IPS DF 4.7 (cell line): ENCODE results near the gene ZNF423.

Experiments
- DNase-seq: peaks from one replicate; pipeline ENCODE4 v3.0.0-alpha.2; 2013; ENCODE audit warnings: low spot score; ENCODE audit errors: extremely low read depth

Gene ZNF423

DNA sequence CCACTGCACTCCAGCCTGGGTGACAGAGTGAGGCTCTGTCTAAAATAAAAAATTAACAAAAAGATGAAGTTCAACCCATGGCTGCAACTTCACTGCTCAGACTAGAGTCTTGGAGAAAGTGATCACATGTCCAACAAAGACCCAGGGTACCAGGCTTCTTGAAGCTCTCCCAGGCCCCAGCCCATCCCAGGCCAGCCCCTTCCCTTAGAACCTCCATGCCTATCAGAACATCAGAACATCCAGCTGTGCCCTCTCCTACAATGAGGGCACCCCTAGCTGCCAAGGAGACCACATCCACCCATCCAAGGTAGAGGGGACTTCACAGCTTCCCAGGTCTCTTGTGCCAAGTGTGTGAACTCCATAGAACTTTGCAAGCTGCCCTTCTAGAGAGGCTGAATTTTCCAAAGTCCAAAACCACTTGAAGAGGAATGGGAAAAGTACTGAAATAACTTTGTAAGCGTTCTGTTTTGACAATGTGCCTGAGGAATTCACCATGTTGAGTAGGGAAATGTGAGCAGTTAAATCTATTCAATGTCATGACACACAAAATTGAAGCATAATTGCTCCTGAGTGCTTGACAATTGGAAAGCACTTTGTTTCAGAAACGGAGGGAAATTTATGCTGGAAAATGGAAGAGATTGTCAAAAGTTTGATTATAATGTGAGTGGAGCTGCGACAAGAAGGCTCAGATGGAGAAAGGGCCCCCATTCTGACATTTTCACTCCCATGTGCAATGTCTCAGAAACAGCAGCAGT lies 230.4 kb downstream of the ZNF423 start:
- no peak for DNase-seq

DNA sequence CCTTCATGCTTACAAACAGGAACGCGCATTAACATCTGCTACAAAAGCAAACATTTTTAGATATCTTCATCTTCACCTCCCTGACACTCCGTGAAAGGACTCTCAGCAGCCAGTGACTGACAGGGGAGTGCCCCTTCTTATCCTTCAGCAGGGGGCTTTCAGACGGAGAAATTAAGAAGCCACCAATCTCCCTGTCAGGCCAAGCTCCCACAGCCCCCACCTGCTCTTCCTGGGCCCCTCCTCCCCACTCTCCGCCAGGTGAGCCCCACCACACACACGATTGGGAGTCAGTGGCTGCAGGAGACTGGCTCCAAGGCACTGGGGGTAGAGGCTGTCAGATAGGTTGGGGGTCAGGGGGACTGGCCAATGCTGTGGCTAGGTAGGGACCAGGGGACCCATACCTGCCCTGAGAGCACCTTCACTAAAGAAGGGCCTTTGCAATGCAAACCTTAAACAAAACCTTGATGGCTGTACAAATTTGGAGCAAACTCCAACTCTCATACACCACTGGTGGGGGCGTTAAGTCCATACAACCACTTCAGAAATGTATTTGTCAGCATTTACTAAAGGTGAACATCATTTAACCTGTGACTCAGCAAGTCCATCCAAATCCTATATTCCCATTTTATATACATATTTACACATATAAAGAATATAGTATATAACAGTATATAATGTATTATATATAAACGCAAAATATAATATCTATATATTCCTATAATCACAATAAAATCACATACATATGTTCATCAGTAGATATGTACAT lies 232.2 kb downstream of the ZNF423 start:
- DNase-seq = no peak

DNA sequence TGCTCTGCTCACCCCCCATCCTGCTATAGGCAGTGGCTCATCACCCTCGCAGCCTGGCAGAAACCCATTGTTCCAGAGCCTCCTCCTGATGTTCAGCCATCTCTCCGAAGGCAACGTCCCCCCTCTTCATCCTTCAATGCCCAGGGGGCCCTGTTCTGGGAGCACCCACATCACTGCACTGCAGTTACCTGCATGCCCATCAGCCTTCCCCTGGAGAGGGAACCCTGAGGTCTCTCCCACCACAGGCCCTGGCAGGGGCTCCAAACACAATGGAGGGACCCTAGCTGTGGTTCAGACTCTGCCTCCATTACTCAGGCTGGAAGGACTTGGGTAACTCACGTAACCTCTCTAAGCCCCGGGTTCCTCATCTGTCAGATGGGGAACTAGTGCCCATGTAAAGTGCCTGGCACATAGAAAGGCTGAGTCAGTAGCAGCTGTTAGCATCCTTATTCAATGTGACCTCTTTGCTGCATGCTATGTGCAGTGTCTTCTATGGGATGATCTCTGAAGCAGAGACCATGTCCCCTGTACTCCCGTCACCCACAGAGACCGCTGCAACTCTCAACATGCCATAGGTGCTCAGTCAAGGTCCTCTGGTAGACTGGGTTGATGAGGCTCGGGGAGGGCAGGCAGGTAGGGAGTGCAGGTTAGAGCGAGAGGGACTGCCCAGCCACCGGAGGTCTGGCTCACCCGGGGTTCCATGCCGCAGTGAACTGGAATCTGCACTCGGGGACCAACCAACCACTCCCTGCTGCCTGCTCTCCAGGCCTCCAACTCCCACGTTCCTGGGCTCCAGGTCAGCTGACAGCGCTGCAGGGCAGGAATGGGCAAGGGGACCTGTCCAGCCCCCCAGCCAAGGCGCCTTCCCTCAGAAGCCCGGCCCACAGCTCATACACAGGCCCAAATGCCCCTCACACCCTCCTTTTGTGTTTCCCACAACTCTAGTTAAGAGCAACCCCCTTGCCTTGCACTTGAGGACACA lies 233.2 kb downstream of the ZNF423 start:
- DNase-seq = no peak

DNA sequence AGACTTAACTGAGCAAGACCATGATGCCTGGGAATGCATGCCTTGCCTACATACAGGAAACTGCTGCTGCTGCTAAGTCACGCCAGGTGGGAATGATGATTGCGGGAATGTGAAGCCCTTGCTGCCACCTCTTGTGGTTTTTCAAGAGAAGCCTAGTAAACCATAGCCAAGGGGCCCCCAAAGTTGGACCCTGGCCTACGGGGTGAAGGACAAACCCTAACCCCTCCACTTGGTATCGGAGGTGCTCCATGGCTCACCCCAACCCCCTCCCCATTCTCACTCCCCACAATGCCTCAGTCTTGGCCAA lies 233.9 kb downstream of the ZNF423 start:
- no peak for DNase-seq

DNA sequence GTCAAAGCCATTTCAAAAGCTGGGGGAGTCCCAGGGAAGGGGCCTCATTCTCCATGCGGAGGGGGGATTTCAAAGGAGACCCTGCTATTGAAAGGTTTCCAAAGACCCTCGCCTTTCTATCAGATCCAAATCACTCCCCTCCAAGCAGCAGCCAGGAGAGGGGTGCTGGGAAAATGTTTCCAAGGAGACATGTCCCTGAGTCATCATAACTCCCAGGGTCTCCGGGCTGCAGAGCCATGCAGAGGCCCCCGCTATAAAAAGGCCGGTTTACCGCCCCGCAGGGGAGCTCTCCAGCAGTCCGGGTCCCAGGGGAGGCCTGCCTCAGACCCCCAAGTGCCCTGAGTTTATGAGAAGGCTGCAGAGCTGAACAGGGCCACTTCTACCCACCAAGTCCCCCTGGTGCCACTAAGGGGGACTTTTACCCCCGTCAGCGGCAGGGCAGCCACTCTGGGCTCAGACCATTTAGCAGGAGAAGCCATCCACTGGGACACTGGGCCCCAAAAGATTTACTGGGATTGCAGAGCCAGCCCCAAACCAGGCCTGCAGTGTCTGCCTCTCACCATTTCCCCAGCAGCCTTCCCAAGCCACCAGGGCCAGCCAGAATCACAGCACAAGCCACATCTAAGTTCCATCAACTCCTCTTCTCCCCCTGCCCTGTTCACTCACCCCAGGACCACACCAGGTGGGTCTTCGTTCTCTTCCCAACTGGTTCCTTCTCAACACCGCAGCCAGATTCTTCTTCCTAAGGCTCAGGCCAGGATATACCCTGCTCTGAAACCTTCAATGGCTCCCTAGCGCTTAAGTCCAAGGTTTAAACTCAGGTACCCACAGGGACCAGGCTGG lies 234.4 kb downstream of the ZNF423 start:
- no peak for DNase-seq

DNA sequence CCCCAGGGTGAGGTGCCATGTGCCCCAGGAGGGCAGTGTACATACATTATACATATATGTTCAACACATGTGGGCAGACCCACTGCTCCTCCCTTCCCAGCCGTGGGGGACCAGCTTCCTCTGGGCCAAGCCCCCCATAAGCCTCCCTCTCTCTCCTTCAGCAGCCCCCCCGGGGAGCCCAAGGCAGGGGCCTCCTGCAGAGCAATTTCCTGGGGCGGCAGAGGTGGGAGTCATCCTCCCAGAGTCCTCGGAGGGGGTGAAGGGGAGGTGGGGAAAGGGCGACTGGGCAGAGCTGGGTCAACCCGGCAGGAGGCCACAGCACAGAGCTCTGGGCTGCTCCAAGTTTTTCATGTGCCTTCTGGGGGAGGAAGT lies 235.1 kb downstream of the ZNF423 start:
- no peak for DNase-seq

DNA sequence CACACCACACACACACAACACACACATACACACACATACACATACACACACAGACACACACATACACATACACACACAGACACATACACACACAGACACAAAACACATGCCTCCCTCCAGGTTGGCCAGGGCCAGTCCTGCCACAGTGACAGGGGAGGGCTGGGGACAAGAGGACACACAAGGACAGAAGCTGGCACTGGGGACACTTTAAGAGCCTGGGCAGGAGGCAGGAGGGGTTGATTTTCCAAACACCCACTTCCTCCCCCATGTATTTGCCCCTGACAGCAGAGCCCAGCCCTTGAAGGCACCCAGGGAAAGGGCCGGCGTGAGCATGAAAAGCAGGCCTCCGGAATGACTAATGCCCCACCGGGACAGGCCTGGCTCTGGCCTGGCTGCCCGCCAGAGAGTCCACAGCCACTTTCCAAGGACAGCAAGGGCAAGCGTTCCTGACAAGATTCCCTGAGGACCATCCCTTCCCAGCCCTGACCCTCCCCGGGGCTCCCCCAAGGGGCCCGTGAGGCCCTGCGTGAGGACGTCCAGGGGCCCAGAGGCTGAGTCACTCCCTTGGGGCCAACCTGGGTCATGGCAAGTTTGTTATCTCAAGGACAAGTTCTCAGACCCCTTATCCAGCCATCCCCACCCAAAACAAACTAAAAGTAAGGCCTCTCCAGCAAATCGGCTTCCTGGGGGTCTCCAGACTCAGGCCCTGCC lies 235.6 kb downstream of the ZNF423 start:
- DNase-seq = no peak

DNA sequence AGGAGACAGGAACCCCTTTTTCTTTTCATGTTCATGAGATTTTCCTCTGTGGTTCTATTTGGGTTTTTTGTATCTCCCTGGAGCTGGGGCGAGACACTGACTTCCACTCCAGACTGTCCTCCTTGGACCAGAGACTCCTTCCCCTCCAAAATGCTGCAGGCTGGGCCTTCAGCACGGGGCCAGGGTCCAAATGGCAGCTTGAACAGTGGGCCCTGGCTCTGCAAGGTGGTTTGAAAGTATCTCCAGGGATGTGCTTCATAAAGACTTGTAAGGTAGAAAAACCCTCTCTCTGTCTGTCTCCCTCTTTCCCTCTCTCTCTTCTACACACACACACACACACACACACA lies 236.1 kb downstream of the ZNF423 start:
- no peak for DNase-seq

DNA sequence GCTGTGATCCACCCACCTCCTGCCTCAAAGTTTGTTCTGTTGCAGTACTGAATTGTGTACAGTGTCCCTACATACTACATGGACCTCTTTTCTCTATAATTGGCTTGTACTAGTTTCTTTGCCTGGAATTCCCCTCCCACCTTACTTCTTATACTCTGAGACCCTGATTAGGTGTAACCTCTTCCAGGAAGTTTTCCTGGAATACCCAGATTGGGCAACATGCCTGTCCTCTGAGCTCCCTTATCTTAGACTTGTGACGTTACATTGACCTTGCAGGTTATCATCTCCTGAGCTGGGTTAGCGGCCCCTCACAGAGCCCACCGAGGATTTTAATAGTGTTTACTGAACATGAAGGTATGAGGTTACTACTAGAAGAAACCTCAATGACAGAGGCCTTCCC lies 237.0 kb downstream of the ZNF423 start:
- no peak for DNase-seq

DNA sequence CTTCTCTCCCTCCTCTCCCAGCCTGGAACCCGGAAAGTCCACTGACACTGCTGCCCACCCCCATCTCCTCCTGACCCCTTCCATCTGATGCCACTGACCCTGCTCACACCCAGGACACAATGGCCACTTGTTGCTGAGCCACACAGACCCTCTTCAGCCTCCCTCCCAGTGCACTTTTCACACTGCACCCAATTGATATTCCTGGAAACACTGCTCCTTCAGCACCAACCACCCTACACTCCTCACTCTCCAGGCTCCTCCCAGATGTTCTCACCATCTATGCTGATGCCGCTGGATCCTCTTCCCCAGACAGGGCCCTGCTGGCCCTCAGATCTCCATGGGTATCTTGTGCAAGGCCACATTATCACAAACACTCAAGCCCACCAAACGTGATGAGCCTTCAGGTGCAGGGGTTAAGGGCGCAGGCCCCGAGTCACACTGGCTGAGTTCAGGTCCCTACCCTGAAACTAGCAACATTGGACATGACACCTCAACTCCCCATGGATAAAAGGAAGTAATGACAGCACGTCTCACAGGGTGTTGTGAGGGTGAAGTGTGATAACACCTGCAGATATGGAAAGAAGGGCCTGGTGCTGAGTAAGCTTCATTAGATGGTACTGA lies 238.1 kb downstream of the ZNF423 start:
- DNase-seq = no peak

DNA sequence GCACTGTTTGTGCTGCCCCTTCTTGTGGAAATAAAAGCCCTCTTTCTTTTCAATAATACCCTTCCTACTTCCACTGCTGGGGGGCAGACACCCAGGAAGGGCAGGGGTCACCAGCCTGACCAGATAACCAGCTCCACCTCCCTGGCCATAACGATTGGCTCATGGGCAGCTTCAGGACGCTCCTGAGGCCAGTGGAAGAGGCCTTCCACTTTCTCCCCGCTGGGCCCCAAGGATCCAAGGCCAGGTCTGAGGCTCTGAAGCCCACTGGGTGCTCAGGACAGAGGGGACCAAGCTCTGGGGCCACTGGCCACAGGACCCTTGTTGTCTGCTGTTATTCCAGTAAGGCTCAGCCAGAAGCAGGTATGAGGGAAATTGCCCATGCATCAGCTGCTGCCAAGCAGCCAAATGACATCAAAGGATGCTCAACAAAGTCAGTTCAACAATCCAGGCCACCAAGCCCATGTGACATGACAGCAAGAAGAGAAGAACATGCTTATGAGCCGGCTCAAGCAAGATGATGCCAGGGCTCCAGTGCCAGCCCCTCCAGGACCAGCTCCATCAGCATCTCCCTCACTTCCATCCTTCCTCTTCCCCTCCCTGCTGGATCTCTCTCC lies 238.8 kb downstream of the ZNF423 start:
- DNase-seq = no peak

DNA sequence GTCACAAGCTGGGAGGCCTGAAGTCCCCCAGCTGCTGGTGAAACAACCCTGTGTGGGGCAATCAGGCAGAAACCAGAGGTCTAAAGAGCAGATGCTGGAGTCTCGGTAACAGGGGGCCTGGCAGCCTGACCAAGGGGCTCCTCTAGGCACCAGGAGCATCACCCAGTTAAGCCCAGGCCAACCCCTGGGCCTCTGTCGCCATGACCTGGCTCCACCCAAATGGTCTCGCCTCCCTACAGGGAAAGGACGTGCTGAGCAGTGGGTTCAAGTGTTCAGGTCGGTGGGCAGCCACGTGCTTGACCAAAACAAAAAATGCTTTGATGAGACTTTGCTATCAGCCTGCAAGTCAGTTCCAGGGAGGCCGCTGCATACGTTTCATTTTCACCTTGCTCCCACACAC lies 240.3 kb downstream of the ZNF423 start:
- no peak for DNase-seq

DNA sequence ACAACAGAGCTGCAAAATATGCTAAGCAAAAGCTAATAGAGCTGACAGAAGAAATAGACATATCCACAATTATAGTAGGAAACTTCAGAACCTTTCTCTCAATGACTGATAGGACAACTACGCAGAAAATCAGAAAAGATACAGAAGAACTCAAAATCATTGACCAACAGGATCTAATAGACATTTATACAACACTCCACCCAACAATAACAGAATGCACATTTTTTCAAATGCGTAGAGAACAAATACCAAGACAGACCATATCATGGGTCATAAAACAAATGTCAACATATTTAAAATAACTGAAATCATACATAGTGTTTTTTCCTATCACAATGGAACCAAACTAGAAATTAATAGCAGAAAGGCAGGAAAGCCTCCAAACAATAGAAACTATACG lies 244.9 kb downstream of the ZNF423 start:
- no peak for DNase-seq

DNA sequence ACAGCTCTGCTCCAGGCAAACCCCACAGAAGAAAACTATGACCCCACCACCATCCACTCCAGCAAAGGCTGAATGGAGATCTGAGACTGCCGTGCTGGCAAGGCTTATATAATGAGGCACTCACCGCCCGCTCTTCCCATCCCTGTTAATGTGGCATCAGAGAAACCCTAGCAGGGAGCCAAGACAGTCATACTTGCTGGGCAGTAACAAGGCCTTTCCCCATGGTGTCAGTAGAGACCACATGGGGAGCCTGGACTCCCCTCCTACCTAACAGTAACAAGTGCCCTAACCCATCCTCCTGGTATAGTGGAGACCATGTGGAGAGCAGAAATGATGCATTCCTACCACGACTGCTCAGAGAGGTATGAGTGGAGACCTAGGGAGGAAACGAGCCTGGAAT lies 247.1 kb downstream of the ZNF423 start:
- no peak for DNase-seq

DNA sequence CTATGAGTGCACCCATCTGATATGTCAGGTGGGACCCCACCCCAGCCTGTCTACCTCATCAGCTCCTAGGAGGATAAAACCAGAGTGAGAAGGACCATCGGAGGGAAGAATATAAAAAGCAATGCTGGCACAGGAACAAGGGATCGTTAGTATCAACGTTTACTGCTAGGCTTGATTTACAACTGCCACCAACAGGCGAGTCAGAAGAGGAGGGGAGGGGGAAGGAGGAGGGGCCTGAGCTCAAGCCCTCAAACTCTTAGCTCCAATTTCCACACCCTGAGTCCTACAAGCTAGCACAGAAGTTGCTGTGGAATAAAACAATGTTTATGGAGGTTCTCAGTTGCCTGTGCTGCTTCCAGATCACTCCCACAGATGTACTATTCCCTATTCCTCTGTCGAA lies 247.8 kb downstream of the ZNF423 start:
- no peak for DNase-seq

DNA sequence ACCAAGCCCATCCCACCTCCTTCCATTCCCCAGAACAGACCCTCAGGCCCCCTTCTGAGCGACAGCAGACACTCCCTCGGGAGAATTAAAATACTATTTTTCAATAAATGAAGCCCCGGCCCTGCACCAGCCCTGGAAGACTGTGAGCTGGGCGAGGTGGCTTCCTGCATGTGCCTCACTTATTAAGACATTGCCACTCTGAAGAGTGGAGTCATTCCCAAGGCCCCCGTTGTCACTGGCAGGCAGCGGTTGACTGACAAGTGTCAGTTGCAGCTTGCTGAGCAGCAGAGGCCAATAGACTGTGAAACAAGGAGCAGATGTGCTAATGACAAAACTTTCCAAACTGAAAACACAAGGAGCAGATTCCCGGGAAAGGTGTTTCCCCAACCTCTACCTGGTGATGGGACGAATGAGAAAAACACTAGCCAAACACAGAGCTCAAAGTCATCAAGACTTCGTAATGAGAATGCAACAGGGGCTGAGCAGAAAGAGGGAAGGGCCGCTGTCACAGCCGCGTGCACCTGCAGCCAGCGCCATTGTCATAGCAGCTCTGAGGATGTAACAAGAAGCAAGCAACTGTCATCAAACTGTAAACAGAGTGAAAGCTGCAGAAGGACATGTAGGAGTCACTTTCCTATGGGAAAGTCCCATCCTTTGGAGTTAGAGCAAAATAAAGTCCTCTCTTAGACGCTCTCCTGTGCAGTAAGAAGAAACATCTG lies 250.2 kb downstream of the ZNF423 start:
- no peak for DNase-seq

DNA sequence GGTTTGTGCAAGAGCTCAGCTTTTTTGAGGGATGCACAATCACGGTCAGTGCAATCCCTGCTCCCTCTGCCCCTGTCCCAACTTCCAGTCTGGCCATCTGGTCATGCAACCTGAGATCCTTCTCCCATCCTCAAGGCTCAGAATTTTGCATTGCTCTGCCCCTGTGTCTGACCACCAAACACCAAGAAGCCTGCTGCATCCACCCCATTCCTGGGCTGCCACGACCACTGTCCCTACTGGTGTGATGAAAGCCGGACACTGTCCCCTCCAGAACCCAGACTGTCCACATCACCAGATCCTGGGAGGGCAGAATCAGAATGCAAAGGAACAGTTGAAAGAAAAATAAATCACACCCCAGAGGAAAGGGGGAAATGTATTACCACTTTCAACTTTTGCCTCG lies 251.3 kb downstream of the ZNF423 start:
- DNase-seq = no peak

DNA sequence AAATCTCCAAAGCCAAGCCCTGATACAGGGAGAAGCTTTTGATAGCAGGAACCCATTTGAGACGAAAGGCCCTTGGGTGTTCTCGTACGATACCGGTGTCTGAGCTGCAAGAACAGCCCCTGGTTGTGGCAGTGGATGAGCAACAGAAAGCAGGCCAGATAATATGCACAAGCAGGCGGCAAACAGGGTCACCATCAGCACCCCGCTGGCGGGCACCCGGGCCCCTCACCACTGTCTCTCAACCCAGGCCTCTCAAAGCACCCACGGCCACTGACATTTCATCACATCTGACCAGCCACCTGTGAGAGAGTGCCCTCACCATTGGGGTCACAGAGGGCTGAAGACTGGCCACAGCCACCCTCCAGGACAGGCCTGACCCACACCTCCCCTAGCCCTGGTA lies 252.0 kb downstream of the ZNF423 start:
- no peak for DNase-seq

DNA sequence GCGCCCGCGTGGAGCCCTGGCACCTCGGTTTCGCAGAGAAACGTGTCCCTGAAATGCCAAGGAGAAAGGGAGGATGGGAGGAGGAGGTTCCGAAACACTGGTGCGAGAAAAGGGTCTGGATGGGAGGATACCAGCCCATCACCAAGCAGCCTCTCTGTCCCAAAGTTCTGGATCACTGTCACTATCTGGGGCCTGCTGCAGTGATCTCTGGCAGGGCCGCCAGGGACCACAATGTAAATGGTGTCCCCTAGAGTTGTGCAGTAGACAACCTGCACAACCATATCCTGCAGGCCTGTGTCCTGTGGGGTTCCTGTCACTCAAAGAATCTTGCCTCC lies 253.0 kb downstream of the ZNF423 start:
- no peak for DNase-seq
